NCI-H1092 (cell line): ENCODE measurements around the gene HDGFL3.
"Not testable (repeated sequence)": the region's sequence is repeated elsewhere in the genome, so short reads cannot be mapped to it uniquely, and the experiment has no call there.

Source experiments
- DNase-seq: peaks from one replicate; lab custom pipeline; 2025; lab: John Stamatoyannopoulos, UW

Gene HDGFL3

DNA sequence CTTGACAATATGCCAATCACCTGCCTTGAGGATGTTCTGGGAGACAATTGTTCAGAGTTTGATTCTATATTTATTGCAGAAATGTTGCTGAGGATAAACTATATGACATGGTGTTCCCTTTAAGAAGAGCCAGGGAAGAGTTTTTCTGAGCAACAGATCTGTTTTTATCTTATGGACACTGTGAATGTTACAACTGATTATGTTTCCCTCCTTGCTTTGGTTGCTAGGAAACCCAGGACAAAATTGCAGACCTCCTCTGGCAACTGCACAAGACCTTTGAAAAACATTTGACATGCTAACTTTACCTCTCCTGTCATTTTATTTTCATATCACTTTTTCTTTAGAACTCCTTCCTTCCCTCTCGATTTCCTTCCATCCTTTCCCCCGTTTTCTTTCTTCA, 108.3 kb downstream of the HDGFL3 start:
- no peak for DNase-seq

GRCh38 chr15:83098079-83098478, 109.5 kb downstream of the HDGFL3 start:
- no peak for DNase-seq

GRCh38 chr15:83094583-83094982, 113.0 kb downstream of the HDGFL3 start:
- no peak for DNase-seq

- no peak for DNase-seq
Measured at GRCh38 chr15:83092309-83092976, 115.2 kb downstream of the HDGFL3 start.

- not testable (repeated sequence) for DNase-seq
Measured at GRCh38 chr15:83091965-83092308, 115.7 kb downstream of the HDGFL3 start.

DNA sequence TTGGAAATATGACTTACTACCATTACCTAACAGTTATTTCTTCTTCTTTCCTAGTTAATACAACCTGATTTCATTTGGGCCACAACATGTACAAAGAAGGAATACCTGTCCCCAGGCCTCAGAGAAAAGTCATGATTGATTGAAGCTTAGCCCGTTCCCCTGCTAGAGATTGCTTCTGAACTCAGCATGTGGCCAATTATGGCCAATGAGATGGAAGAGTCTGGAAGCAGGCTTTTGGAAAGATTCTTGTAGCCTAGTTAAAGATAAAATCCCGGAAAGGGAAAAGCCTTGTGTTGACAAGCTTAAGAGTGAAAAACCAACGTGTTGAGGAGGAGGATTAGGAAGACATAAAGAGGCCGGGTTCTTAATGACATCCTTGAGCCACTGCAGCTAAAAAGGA, 117.2 kb downstream of the HDGFL3 start:
- DNase-seq = no peak

DNA sequence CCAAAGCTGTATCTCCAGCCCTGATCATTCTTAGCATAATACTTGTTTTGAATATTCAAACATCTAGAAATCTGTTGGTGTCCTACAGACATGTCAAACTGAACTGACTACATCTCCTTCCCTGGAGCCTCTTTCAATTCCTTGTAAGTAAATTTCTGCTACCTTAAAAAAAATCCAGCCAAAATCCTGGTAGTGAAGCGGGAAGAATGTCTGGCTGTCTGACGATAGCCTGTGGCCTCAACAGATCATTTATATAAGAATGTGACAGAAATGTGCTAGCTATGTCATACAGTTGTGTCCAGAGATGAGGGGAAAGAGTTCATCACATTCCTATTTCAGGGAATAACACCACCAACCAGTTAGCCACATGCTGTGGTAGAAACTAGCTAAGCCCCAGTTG, 118.7 kb downstream of the HDGFL3 start:
- DNase-seq = no peak

DNA sequence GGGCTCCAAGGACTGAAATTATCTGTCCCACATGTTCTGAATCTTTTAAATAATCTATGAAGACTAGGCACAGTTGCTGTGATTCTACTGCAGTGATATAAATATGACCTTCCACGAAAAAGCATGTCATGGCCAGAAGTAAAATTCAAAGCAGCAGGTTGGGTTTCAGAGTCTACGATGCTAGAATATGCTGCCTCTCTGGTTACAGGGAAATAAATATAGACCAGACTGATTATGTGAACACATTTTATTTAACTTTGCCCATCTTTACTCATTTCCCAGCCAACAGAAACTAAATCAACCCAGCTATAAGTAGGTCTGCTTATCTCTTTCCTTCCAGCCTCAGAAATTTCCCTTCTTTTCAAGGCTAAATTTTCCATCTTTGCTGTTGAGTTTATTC, 120.0 kb downstream of the HDGFL3 start:
- no peak for DNase-seq

DNA sequence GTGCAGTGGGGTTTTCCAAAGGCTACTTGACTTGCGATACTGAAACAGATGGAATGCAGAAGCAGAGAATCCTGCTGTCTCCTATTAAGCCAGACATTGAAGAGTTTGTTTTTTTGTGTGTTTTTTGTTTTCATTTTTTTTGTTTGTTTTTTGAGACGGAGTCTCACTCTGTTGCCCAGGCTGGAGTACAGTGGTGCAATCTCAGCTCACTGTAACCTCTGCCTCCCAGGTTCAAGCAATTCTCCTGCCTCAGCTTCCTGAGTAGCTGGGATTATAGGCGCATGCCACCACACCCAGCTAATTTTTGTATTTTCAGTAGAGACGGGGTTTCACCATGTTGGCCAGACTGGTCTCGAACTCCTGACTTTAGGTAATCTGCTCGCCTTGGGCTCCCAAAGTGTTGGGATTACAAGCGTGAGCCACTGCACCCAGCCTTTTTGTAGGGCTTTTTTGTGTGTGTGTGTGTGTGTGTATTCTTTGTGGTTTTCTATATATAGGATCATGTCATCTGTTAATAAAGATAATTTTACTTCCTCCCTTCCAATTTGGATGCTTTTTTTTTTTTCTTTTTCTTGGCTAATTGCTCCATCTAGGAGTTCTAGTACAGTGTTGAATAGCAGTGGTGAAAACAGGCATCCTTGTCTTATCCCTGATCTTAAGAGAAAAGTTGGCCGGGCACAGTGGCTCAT, 121.6 kb downstream of the HDGFL3 start:
- not testable (repeated sequence) for DNase-seq

DNA sequence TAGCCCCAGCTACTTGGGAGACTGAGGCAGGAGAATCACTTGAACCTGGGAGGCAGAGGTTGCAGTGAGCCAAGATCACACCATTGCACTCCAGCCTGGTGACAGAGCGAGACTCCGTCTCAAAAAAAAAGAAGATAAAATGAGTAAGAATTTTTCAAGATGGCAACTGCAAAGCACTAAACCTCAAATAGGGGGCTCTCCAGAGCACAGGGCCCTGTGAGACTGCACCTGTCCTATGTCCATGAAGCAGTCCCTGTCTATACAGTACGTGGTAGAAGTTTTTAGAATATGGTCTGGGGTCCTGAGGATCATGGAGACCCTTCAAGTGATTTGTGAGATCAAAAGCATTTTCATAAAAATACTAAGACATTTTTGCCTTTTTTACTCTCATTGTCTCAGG, 122.2 kb downstream of the HDGFL3 start:
- not testable (repeated sequence) for DNase-seq

DNA sequence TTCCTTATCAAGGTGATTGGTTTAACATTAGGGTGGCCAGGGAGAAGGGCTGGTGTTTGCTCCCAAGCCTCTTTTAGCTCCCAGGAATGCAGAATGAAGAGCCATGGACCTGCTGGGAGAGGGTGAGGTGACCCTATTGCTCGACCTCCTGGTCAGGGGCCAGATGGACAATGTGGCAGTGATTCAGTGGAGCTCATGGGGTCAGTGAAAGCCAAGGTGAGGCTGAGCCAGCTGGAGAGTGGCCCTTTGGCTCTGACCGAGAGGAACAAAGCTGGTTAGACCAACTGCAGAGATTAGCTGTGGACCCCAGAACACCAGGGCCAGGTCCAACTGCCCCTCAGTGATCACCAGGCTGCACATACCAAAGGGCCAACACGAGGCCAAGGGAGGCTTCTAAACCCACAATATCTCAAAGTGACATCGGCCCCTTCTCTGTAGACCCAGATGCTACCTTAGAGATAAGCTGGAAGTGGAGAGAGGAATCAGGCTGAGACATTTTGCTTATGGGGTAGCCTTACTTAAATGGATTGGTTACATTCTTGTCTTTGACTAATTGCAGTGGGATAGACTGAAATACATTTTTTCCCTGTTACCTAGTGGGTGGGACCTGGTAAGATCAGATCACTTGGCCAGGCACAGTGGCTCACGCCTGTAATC, 124.8 kb downstream of the HDGFL3 start:
- no peak for DNase-seq

GRCh38 chr15:83081256-83082014, 126.2 kb downstream of the HDGFL3 start:
- no peak for DNase-seq

- DNase-seq = no peak
Measured at GRCh38 chr15:83078712-83079111, 128.9 kb downstream of the HDGFL3 start.
